Nephron (organoid): ENCODE measurements around the gene DAB2.
A peak's percentile ranks its signal among the peaks of the same experiment; 100 is the strongest.

Source experiments
- H3K27ac Mint-ChIP-seq, 3 experiments: 2 replicates each; pipeline ENCODE4 v1.8.0; 2020; ENCODE audit warnings: mixed read lengths in 3 of 3, mild to moderate bottlenecking in 2 of 3, moderate library complexity in 1 of 3
- H3K27me3 Mint-ChIP-seq: 2 replicates; pipeline ENCODE4 v1.8.0; 2021; ENCODE audit warnings: low read depth, mild to moderate bottlenecking, moderate library complexity, mixed read lengths
- H3K36me3 Mint-ChIP-seq: 2 replicates; pipeline ENCODE4 v1.8.0; 2020; ENCODE audit warnings: low read depth, mixed read lengths
- H3K4me1 Mint-ChIP-seq: 2 replicates; pipeline ENCODE4 v1.8.0; 2020; ENCODE audit warnings: mixed read lengths
- H3K4me3 Mint-ChIP-seq, 3 experiments: 2 replicates each; pipeline ENCODE4 v1.8.0; 2020; ENCODE audit warnings: mild to moderate bottlenecking in 3 of 3, mixed read lengths in 3 of 3, moderate library complexity in 2 of 3
- H3K9me3 Mint-ChIP-seq: 2 replicates; pipeline ENCODE4 v1.8.0; 2020; ENCODE audit warnings: mixed read lengths
- TF ChIP-seq, protein P1 (sequence below), 3 experiments: fragments of 200-600 bp; sonication (generic); IDR thresholded peaks; one replicate each; pipeline ENCODE4 v1.5.0; 2021; ENCODE audit warnings: antibody characterized with exemption in 3 of 3; ENCODE audit not compliant: unreplicated experiment in 3 of 3

The DAB2 gene

DNA sequence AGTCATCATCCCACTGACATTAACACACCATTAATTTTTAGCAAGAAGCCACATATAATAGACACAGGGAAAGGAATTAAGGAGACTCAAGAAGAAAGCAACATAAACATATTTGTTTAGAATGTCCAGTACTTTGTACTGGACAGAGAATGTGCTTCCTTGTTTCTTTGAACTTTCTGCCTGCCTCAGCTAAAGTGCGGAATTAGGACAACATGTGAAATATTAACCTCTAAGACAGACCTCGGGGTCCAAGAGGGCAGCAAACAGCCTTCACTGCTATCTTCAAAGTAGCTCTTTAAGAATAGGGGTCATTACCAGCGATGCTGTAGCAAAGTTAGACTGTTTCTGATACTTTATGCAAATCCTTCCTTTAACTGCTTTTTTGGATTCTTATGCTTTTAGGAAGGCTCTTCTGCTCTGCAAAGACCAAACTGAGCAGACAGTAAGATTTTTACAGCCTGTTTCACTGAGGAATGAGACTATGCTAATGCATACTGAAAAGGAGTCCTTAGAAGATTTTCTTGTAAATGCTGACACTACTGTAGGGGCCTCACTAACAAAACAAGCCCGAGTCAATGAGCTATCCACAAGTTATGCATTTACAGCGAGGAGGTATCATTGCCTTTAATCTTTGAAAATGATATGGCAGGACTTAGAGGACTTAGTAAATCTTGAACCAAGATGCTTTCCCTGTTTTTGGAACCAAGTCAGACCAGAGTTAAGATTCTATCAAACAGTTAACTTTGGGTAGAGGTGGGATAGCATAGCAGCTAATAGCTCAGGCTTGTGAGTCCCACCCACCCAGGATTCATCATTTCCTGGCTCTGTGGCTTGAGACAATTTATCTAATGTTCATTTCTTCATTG, 23.8 kb downstream of the DAB2 start:
- Mint-ChIP-seq H3K27ac (peak overlapping the region; percentile 89 to 98 (median 95)), H3K9me3 (no peaks in the 10 kb centered on the region), H3K27me3 (no peaks in the 10 kb centered on the region), H3K4me1 (peaks cover 23% of the 10 kb centered on the region), H3K4me3 (peak overlapping the region in 2 of 3 experiments; percentile 45 to 57), H3K36me3 (peaks cover 20% of the 10 kb centered on the region)
- TF ChIP-seq, protein P1, sequence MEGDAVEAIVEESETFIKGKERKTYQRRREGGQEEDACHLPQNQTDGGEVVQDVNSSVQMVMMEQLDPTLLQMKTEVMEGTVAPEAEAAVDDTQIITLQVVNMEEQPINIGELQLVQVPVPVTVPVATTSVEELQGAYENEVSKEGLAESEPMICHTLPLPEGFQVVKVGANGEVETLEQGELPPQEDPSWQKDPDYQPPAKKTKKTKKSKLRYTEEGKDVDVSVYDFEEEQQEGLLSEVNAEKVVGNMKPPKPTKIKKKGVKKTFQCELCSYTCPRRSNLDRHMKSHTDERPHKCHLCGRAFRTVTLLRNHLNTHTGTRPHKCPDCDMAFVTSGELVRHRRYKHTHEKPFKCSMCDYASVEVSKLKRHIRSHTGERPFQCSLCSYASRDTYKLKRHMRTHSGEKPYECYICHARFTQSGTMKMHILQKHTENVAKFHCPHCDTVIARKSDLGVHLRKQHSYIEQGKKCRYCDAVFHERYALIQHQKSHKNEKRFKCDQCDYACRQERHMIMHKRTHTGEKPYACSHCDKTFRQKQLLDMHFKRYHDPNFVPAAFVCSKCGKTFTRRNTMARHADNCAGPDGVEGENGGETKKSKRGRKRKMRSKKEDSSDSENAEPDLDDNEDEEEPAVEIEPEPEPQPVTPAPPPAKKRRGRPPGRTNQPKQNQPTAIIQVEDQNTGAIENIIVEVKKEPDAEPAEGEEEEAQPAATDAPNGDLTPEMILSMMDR (IDR thresholded peaks at IDR 0.05; ENCODE audit: unreplicated experiment in 3 of 3): no peak

DNA sequence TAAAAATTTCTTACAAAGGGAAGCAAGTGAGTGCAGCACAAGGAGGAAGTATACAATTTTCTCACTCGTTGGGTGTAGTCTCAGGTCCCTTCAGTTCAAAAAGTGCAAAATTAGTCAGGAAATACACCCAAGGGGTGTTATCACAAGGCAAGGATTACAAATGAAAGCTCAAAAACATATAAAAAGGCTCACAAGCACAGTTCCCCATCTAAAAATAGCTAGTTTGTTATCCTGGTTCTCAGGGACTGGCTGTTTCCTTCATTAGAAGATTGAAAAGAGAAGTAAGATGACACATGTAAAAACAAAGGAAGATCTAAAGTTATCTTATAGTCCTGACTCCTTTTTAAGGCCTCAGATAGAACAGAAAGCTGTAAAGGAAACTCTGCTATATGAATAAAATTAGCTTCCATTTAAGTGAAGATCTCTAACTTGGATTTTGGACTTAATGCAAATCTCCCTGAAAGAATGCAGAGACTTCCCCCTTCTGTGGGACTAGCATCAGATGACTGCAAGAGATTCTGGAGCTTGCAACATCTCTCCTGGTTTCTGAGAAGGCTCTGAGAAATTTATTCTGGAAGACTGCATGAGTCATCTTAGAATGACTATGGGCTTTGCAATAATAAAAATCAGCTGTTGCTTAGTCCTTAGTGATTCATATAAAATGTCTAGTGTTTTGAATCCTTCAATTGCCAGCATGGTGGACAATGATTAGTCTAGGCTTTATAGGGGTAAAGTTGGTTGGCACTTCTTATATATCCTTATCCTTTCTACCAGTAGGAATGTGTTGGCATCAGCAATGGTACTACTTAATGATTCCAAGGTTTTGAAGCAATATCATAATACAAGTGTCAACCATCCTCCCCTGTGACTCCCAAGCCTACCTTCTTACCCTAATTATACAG, 25.4 kb downstream of the DAB2 start:
- TF ChIP-seq, protein P1 (IDR thresholded peaks at IDR 0.05; ENCODE audit: unreplicated experiment in 3 of 3): no peak
- Mint-ChIP-seq H3K36me3 (peaks cover 23% of the 10 kb centered on the region), H3K9me3 (no peaks in the 10 kb centered on the region), H3K27me3 (no peaks in the 10 kb centered on the region), H3K4me1 (peaks cover 29% of the 10 kb centered on the region), H3K4me3 (no peak overlapping the region), H3K27ac (peak overlapping the region; percentile 89 to 98 (median 96))

DNA sequence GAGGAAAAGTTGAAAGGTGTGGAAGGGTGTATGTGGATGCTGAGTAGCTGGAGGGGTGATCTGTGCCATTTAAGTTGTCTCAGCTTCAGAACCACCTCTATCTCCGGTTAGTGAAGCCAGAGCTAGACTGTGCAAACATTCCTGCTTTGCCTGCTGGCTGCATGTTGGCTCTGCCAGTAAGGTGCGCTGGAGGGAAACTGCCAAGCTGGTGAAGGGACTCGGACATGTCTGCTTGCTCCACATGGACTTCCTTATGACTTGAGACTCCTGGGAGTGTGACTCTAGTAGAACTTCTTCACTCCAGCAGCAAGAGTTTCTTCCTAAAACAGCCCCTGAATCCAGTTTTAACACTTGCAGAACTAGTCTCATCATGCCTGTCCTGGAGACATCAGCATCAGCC, 27.9 kb downstream of the DAB2 start:
- Mint-ChIP-seq H3K27me3 (no peaks in the 10 kb centered on the region), H3K4me3 (no peak overlapping the region), H3K27ac (peak overlapping the region; percentile 23 to 98 (median 45)), H3K36me3 (peaks cover 36% of the 10 kb centered on the region), H3K9me3 (no peaks in the 10 kb centered on the region), H3K4me1 (peaks cover 29% of the 10 kb centered on the region)
- TF ChIP-seq, protein P1 (IDR thresholded peaks at IDR 0.05; ENCODE audit: unreplicated experiment in 3 of 3): no peak

DNA sequence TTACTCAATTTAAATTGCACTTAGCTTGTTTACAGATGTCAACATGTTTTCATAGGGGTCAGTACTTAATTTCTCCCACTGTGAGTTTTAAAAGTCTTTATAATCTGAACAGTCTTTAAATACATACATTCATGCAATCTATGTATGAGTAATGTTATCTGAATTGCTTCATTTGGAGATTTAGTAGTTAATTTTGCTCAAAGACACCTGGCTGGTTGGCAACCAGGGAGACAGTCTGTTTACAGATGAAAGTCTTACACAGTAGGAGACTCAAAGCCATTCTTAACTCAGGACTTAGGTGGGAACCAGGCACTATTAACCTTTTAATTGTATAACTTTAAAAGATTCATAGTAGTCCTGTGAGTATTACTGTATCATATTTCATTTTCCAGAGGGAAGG, 29.3 kb downstream of the DAB2 start:
- no peaks in the 10 kb centered on the region for H3K9me3 Mint-ChIP-seq
- no peak overlapping the region for H3K27ac Mint-ChIP-seq

DNA sequence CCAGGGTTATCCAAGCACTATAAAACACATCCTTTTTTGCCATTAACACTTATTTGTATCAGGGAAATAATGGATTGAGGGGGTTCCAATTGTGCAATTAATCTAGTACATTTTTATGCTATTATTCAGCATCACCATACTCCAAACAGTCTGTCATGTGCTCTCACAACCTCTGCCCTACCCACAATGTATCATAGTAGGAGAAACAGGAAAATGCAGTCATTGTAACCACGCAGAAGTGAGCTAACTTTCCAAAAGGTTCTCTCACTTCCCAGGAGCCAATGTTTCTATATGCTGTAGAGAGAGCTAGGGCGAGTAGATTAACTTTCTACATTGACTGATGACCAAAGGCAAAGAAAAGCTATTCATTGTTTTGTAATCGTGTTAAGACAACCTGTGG, 29.8 kb downstream of the DAB2 start:
- no peaks in the 10 kb centered on the region for H3K27me3 Mint-ChIP-seq
- peak overlapping the region in 1 of 3 experiments; percentile 71 for H3K27ac Mint-ChIP-seq
- H3K4me3 Mint-ChIP-seq: no peak overlapping the region
- no peaks in the 10 kb centered on the region for H3K9me3 Mint-ChIP-seq
- peaks cover 18% of the 10 kb centered on the region for H3K4me1 Mint-ChIP-seq
- TF ChIP-seq, protein P1 (IDR thresholded peaks at IDR 0.05; ENCODE audit: unreplicated experiment in 3 of 3): no peak
- H3K36me3 Mint-ChIP-seq: peaks cover 54% of the 10 kb centered on the region

More for the DNA sequence above, 29.3 kb downstream of the DAB2 start:
- Mint-ChIP-seq H3K27me3 (no peaks in the 10 kb centered on the region), H3K36me3 (peaks cover 49% of the 10 kb centered on the region), H3K4me3 (no peak overlapping the region), H3K4me1 (peaks cover 21% of the 10 kb centered on the region)
- TF ChIP-seq, protein P1 (IDR thresholded peaks at IDR 0.05; ENCODE audit: unreplicated experiment in 3 of 3): no peak
